ENCODE data around the gene GALNT10. TPM values are rescaled to one million over a fixed set of nuclear protein-coding genes. Genes with fewer than 3 reads are reported as not detected.

The GALNT10 gene
- total and polyA plus RNA-seq, 9 of the 15 experiments (the other 6 are each of a cell fraction or from before 2014, with no cell fraction given), result 4.6 to 37.1 (median 13.3) TPM

GRCh38 chr5:154370813-154371212 is 180.3 kb downstream of the GALNT10 start:
- no peak overlapping the region for H3K4me2 ChIP-seq (ENCODE audit: insufficient read depth, low read length)
- FAIRE-seq (no peak), DNase-seq (ENCODE audit: extremely low read depth in 1 of 4, low spot score in 3 of 4) (no peak), ATAC-seq (no peak)
- H3K4me3 ChIP-seq, result no peak overlapping the region
- H2AFZ ChIP-seq (ENCODE audit: low read depth, low read length), result no peak overlapping the region
- ChIA-PET CTCF (ENCODE audit: low intra/inter-chr PET ratio) (no interaction called here), POLR2A (no interaction called here)
- peak overlapping the region in 1 of 2 experiments; percentile 59; a peak in 1 of 4 replicates for H3K9ac ChIP-seq (ENCODE audit: insufficient read depth in 1 of 2, low read depth in 2 of 2, low read length in 2 of 2)
- H3K36me3 ChIP-seq (ENCODE audit: control insufficient read depth, insufficient read depth, low read length), result no peaks in the 10 kb centered on the region; the same call in 2 of the 3 replicates
- no peaks in the 10 kb centered on the region for H3K9me3 ChIP-seq (replicated peaks; ENCODE audit: control insufficient read depth, insufficient read depth, low read depth, low read length)
- no peaks in the 10 kb centered on the region for H4K20me1 ChIP-seq (replicated peaks; ENCODE audit: control insufficient read depth, insufficient read depth, low read length)
- peaks cover 10 to 46% of the 10 kb centered on the region in 2 experiments; a peak in 4 of 5 replicates for H3K4me1 ChIP-seq (replicated peaks in 1 of 2; ENCODE audit: control insufficient read depth in 2 of 2, insufficient read depth in 2 of 2, low read length in 2 of 2)
- no TSS peak for BruUV-seq (replicated peaks)
- no peaks in the 10 kb centered on the region for H3K27me3 ChIP-seq (ENCODE audit: control insufficient read depth in 2 of 2, insufficient read depth in 2 of 2, low read length in 2 of 2)
- peaks cover 5% of the 10 kb centered on the region for H3K9me1 ChIP-seq (ENCODE audit: control insufficient read depth, insufficient read depth, low read length)
- 40% methylated on average over 3 of the region's 3 CpGs for WGBS (ENCODE audit: insufficient coverage, low coverage, missing lambda C conversion rate)
- in situ Hi-C loops (cut with MboI) (no loop called here), intact Hi-C loops (cut with micrococcal nuclease) (no loop called here)
- H3K27ac ChIP-seq (ENCODE audit: extremely low read depth, low read depth, low read length), result no peak overlapping the region
- H3K79me2 ChIP-seq (ENCODE audit: control insufficient read depth, insufficient read depth, low read length), result no peaks in the 10 kb centered on the region
- no peak for TF ChIP-seq MAFF (IDR thresholded peaks at IDR 0.05; ENCODE audit: low read length)
- no peak for TF ChIP-seq STAT6 (CRISPR knock-in tag; IDR thresholded peaks at IDR 0.05)
- no peak for TF ChIP-seq ZNF253 (CRISPR knock-in tag; conservative IDR thresholded peaks at IDR 0.05)
- TF ChIP-seq COPS2 (conservative IDR thresholded peaks at IDR 0.05), result no peak
- no peak for TF ChIP-seq CBFB (CRISPR knock-in tag; IDR thresholded peaks at IDR 0.05)
- no peak for TF ChIP-seq ZNF280B (CRISPR knock-in tag; IDR thresholded peaks at IDR 0.05)
- TF ChIP-seq ZNF408 (CRISPR knock-in tag; IDR thresholded peaks at IDR 0.05; ENCODE audit: low read depth), result no peak
- no peak for TF ChIP-seq BACH1 (tag; IDR thresholded peaks at IDR 0.05)
- no peak for TF ChIP-seq ZNF707 (CRISPR knock-in tag; conservative IDR thresholded peaks at IDR 0.05)
- no peak for TF ChIP-seq HMG20B (CRISPR knock-in tag; IDR thresholded peaks at IDR 0.05)
- no peak for TF ChIP-seq CTBP1 (IDR thresholded peaks at IDR 0.05; ENCODE audit: borderline replicate concordance)
- TF ChIP-seq NELFE (IDR thresholded peaks at IDR 0.05; ENCODE audit: insufficient read depth, insufficient read length), result no peak
- no peak for TF ChIP-seq ZBTB11 (CRISPR knock-in tag; IDR thresholded peaks at IDR 0.05)
- TF ChIP-seq MTA1 (IDR thresholded peaks at IDR 0.05; ENCODE audit: borderline replicate concordance), result no peak
- no peak for TF ChIP-seq ZNF695 (CRISPR knock-in tag; IDR thresholded peaks at IDR 0.05)
- TF ChIP-seq NR2F6 (CRISPR knock-in tag; IDR thresholded peaks at IDR 0.05), result no peak
- TF ChIP-seq RFX7 (CRISPR knock-in tag; IDR thresholded peaks at IDR 0.05), result no peak

Data from K562 (cell line).